Measurements from ENCODE around the gene EVC2. TPM values are rescaled to one million over a fixed set of nuclear protein-coding genes. Genes with fewer than 3 reads are reported as not detected.

Gene EVC2
- polyA plus RNA-seq, 1 donor (not counting 4 experiments of a cell fraction or from before 2014, with no cell fraction given), result 1.7 TPM

- no peaks in the 10 kb centered on the region for H3K9me1 ChIP-seq (ENCODE audit: control insufficient read depth, extremely low read depth, insufficient read depth, low read length)
- no peak overlapping the region for H3K4me3 ChIP-seq (ENCODE audit: control insufficient read depth in 2 of 3, extremely low read depth in 1 of 3, insufficient read depth in 2 of 3, low read depth in 1 of 3, low read length in 3 of 3)
- no peak overlapping the region for H3K9ac ChIP-seq (ENCODE audit: control insufficient read depth, extremely low read depth, insufficient read depth, low read length)
- TF ChIP-seq EZH2 (IDR thresholded peaks at IDR 0.05; ENCODE audit: low read length) (no peak), CTCF (optimal IDR thresholded peaks at IDR 0.05 in 1 of 3, IDR thresholded peaks at IDR 0.05 in 1 of 3, conservative IDR thresholded peaks at IDR 0.05 in 1 of 3; ENCODE audit: extremely low read depth in 1 of 3, insufficient read depth in 2 of 3, low read length in 3 of 3) (no peak)
- H3K4me1 ChIP-seq (ENCODE audit: control insufficient read depth, extremely low read depth, insufficient read depth, low read length), result peaks cover 45% of the 10 kb centered on the region
- peaks cover 3 to 6% of the 10 kb centered on the region in 2 experiments for H3K36me3 ChIP-seq (ENCODE audit: control insufficient read depth in 2 of 2, extremely low read depth in 1 of 2, insufficient read depth in 2 of 2, low read length in 2 of 2)
- dilution Hi-C loops (cut with MboI; ENCODE audit: extremely low pct_ligation_motif_present, low sequenced_read_pairs), result no loop called here
- no peaks in the 10 kb centered on the region for H3K79me2 ChIP-seq (ENCODE audit: control insufficient read depth, insufficient read depth, low read length)
- H3K9me3 ChIP-seq (ENCODE audit: control insufficient read depth, low read depth, low read length), result peaks cover 3% of the 10 kb centered on the region
- no peak overlapping the region for H3K27ac ChIP-seq (ENCODE audit: control insufficient read depth, insufficient read depth, low read length)
- DNase-seq (ENCODE audit: low read depth, low spot score) (no peak), FAIRE-seq (peak; percentile 61)
- no peak overlapping the region for H2AFZ ChIP-seq (ENCODE audit: control insufficient read depth, low read length)
- no peaks in the 10 kb centered on the region for H4K20me1 ChIP-seq (ENCODE audit: control insufficient read depth, extremely low read depth, insufficient read depth, low read length)
- no peak overlapping the region for H3K4me2 ChIP-seq (ENCODE audit: control insufficient read depth, extremely low read depth, insufficient read depth, low read depth, low read length)
- H3K27me3 ChIP-seq (ENCODE audit: control insufficient read depth, extremely low read depth, insufficient read depth, low read length), result no peaks in the 10 kb centered on the region
Measured at GRCh38 chr4:5640096-5640495, 68.3 kb downstream of the EVC2 start.

- H3K4me2 ChIP-seq (ENCODE audit: control insufficient read depth, extremely low read depth, insufficient read depth, low read depth, low read length), result no peak overlapping the region
- DNase-seq (ENCODE audit: low read depth, low spot score) (no peak), FAIRE-seq (no peak)
- H3K27ac ChIP-seq (ENCODE audit: control insufficient read depth, insufficient read depth, low read length), result peak overlapping the region; percentile 74
- H3K9me1 ChIP-seq (ENCODE audit: control insufficient read depth, extremely low read depth, insufficient read depth, low read length), result no peaks in the 10 kb centered on the region
- no peak for TF ChIP-seq CTCF (optimal IDR thresholded peaks at IDR 0.05 in 1 of 3, IDR thresholded peaks at IDR 0.05 in 1 of 3, conservative IDR thresholded peaks at IDR 0.05 in 1 of 3; ENCODE audit: extremely low read depth in 1 of 3, insufficient read depth in 2 of 3, low read length in 3 of 3)
- TF ChIP-seq EZH2 (IDR thresholded peaks at IDR 0.05; ENCODE audit: low read length), result no peak
- H3K9me3 ChIP-seq (ENCODE audit: control insufficient read depth, low read depth, low read length), result peaks cover 3% of the 10 kb centered on the region
- no peak overlapping the region for H3K9ac ChIP-seq (ENCODE audit: control insufficient read depth, extremely low read depth, insufficient read depth, low read length)
- no peak overlapping the region for H3K4me3 ChIP-seq (ENCODE audit: control insufficient read depth in 2 of 3, extremely low read depth in 1 of 3, insufficient read depth in 2 of 3, low read depth in 1 of 3, low read length in 3 of 3)
- dilution Hi-C loops (cut with MboI; ENCODE audit: extremely low pct_ligation_motif_present, low sequenced_read_pairs), result no loop called here
- no peaks in the 10 kb centered on the region for H3K27me3 ChIP-seq (ENCODE audit: control insufficient read depth, extremely low read depth, insufficient read depth, low read length)
- peaks cover 3 to 6% of the 10 kb centered on the region in 2 experiments for H3K36me3 ChIP-seq (ENCODE audit: control insufficient read depth in 2 of 2, extremely low read depth in 1 of 2, insufficient read depth in 2 of 2, low read length in 2 of 2)
- no peaks in the 10 kb centered on the region for H4K20me1 ChIP-seq (ENCODE audit: control insufficient read depth, extremely low read depth, insufficient read depth, low read length)
- H2AFZ ChIP-seq (ENCODE audit: control insufficient read depth, low read length), result no peak overlapping the region
- no peaks in the 10 kb centered on the region for H3K79me2 ChIP-seq (ENCODE audit: control insufficient read depth, insufficient read depth, low read length)
- peaks cover 49% of the 10 kb centered on the region for H3K4me1 ChIP-seq (ENCODE audit: control insufficient read depth, extremely low read depth, insufficient read depth, low read length)
Measured at GRCh38 chr4:5639556-5639955, 68.8 kb downstream of the EVC2 start.
